Large intestine (tissue), 3 donors: ENCODE data around the gene MOK. TPM values are rescaled to one million over a fixed set of nuclear protein-coding genes. Genes with fewer than 3 reads are reported as not detected.

Experiments used
- DNase-seq, 2 donors: peaks; one replicate each; pipeline versions ENCODE4 v3.0.0 to v3.0.0-alpha.2; 2013
- H3K27ac ChIP-seq: one replicate; pipeline ENCODE4 v1.5.1; 2013; ENCODE audit warnings: low read length
- H3K27me3 ChIP-seq: 2 replicates; pipeline ENCODE4 v1.6.1; 2013; ENCODE audit warnings: low read length; ENCODE audit not compliant: control insufficient read depth, insufficient read depth
- H3K36me3 ChIP-seq: 2 replicates; pipeline ENCODE4 v1.6.1; 2013; ENCODE audit warnings: low read length; ENCODE audit not compliant: control insufficient read depth, insufficient read depth
- H3K4me1 ChIP-seq: one replicate; pipeline ENCODE4 v1.6.1; 2013; ENCODE audit warnings: low read length; ENCODE audit not compliant: control insufficient read depth, insufficient read depth
- H3K4me3 ChIP-seq: one replicate; pipeline ENCODE4 v1.5.1; 2013; ENCODE audit warnings: low read length
- H3K9me3 ChIP-seq: one replicate; pipeline ENCODE4 v1.6.1; 2013; ENCODE audit warnings: mild to moderate bottlenecking, low read depth, low read length, moderate library complexity; ENCODE audit not compliant: control insufficient read depth
- whole genome bisulfite sequencing: methylation state at CpG from one replicate; pipeline ENCODE4 v1.1.5; 2013; ENCODE audit warnings: low lambda C conversion rate; ENCODE audit not compliant: insufficient coverage; 5-methylcytosine and 5-hydroxymethylcytosine counted together
- polyA plus RNA-seq: library from polyadenylated mRNA; unstranded; fragments of 120-200 nt; gene quantifications from one replicate; pipeline ENCODE4 v1.2.1, GENCODE V29; 2013

MOK gene
- polyA plus RNA-seq, 1 donor: 16.5 TPM

- Histone ChIP-seq H3K36me3 (peaks cover 51% of the 10 kb centered on the region), H3K27ac (no peak overlapping the region), H3K4me3 (no peak overlapping the region), H3K4me1 (no peaks in the 10 kb centered on the region), H3K9me3 (no peaks in the 10 kb centered on the region), H3K27me3 (no peaks in the 10 kb centered on the region)
- WGBS: no CpG with 5 or more reads among the region's 20 CpGs
- DNase-seq: no peak
These were observed 89.3 kb downstream of the MOK start for GRCh38 chr14:102215576-102216250.

- no CpG with 5 or more reads among the region's 12 CpGs for WGBS
- H3K9me3 ChIP-seq: no peaks in the 10 kb centered on the region
- H3K4me1 ChIP-seq: no peaks in the 10 kb centered on the region
- no peaks in the 10 kb centered on the region for H3K27me3 ChIP-seq
- H3K27ac ChIP-seq: no peak overlapping the region
- H3K4me3 ChIP-seq: no peak overlapping the region
- H3K36me3 ChIP-seq: peaks cover 51% of the 10 kb centered on the region
- DNase-seq: no peak
These were observed 89.9 kb downstream of the MOK start for GRCh38 chr14:102215071-102215470.

- no peak overlapping the region for H3K4me3 ChIP-seq
- peaks cover 54% of the 10 kb centered on the region for H3K36me3 ChIP-seq
- WGBS: 85% methylated on average over 5 of the region's 25 CpGs
- H3K27me3 ChIP-seq: no peaks in the 10 kb centered on the region
- DNase-seq: no peak
- no peak overlapping the region for H3K27ac ChIP-seq
- no peaks in the 10 kb centered on the region for H3K4me1 ChIP-seq
- no peaks in the 10 kb centered on the region for H3K9me3 ChIP-seq
These were observed 90.8 kb downstream of the MOK start for GRCh38 chr14:102213984-102214658.

GRCh38 chr14:102213470-102213869 is 91.5 kb downstream of the MOK start:
- Histone ChIP-seq H3K27ac (no peak overlapping the region), H3K9me3 (no peaks in the 10 kb centered on the region), H3K4me3 (no peak overlapping the region), H3K36me3 (peaks cover 58% of the 10 kb centered on the region), H3K27me3 (no peaks in the 10 kb centered on the region), H3K4me1 (no peaks in the 10 kb centered on the region)
- DNase-seq: no peak
- WGBS: no CpG with 5 or more reads among the region's 10 CpGs

GRCh38 chr14:102212845-102213244 is 92.1 kb downstream of the MOK start:
- H3K4me3 ChIP-seq: no peak overlapping the region
- no peaks in the 10 kb centered on the region for H3K9me3 ChIP-seq
- H3K27me3 ChIP-seq: no peaks in the 10 kb centered on the region
- no CpG with 5 or more reads among the region's 10 CpGs for WGBS
- H3K36me3 ChIP-seq: peaks cover 58% of the 10 kb centered on the region
- no peak for DNase-seq
- no peaks in the 10 kb centered on the region for H3K4me1 ChIP-seq
- H3K27ac ChIP-seq: no peak overlapping the region

GRCh38 chr14:102212356-102212755 is 92.6 kb downstream of the MOK start:
- Histone ChIP-seq H3K27ac (no peak overlapping the region), H3K4me1 (no peaks in the 10 kb centered on the region), H3K9me3 (no peaks in the 10 kb centered on the region), H3K27me3 (no peaks in the 10 kb centered on the region), H3K4me3 (no peak overlapping the region), H3K36me3 (peaks cover 58% of the 10 kb centered on the region)
- no CpG with 5 or more reads among the region's 8 CpGs for WGBS
- DNase-seq: no peak

GRCh38 chr14:102211240-102211639 is 93.7 kb downstream of the MOK start:
- Histone ChIP-seq H3K9me3 (no peaks in the 10 kb centered on the region), H3K4me3 (no peak overlapping the region), H3K27me3 (no peaks in the 10 kb centered on the region), H3K27ac (no peak overlapping the region), H3K36me3 (peaks cover 62% of the 10 kb centered on the region), H3K4me1 (no peaks in the 10 kb centered on the region)
- WGBS: no CpG with 5 or more reads among the region's 12 CpGs
- DNase-seq: no peak

- no peaks in the 10 kb centered on the region for H3K9me3 ChIP-seq
- H3K4me1 ChIP-seq: no peaks in the 10 kb centered on the region
- H3K4me3 ChIP-seq: no peak overlapping the region
- H3K36me3 ChIP-seq: peaks cover 59% of the 10 kb centered on the region
- 93% methylated on average over 6 of the region's 25 CpGs for WGBS
- no peak for DNase-seq
- H3K27me3 ChIP-seq: no peaks in the 10 kb centered on the region
- no peak overlapping the region for H3K27ac ChIP-seq
These were observed 94.4 kb downstream of the MOK start for GRCh38 chr14:102210421-102211042.

- WGBS: 82% methylated on average over 2 of the region's 19 CpGs
- H3K36me3 ChIP-seq: peaks cover 67% of the 10 kb centered on the region
- DNase-seq: no peak
These were observed 95.6 kb downstream of the MOK start for GRCh38 chr14:102209224-102209966.

GRCh38 chr14:102208741-102209140 is 96.2 kb downstream of the MOK start:
- Histone ChIP-seq H3K4me1 (no peaks in the 10 kb centered on the region), H3K36me3 (peaks cover 70% of the 10 kb centered on the region), H3K27me3 (no peaks in the 10 kb centered on the region), H3K27ac (no peak overlapping the region), H3K4me3 (no peak overlapping the region), H3K9me3 (no peaks in the 10 kb centered on the region)
- WGBS: 100% methylated on average over 2 of the region's 17 CpGs
- no peak for DNase-seq

More at GRCh38 chr14:102209224-102209966, 95.6 kb downstream of the MOK start:
- no peaks in the 10 kb centered on the region for H3K4me1 ChIP-seq
- H3K4me3 ChIP-seq: no peak overlapping the region
- no peaks in the 10 kb centered on the region for H3K9me3 ChIP-seq
- no peaks in the 10 kb centered on the region for H3K27me3 ChIP-seq
- no peak overlapping the region for H3K27ac ChIP-seq
